Measurements from ENCODE around the gene TCN2. TPM values are rescaled to one million over a fixed set of nuclear protein-coding genes. Genes with fewer than 3 reads are reported as not detected.

Gene TCN2
- total RNA-seq, result 13.8 and 18.5 TPM in 2 replicates

GRCh38 chr22:30606455-30607299 is at the start of gene TCN2:
Gene TCN2 (plus strand): TSS chr22:30607174. CDS start chr22:30607332, 158 bp downstream.

GRCh38 chr22:30574095-30574981 is 32.6 kb upstream of the TCN2 start, which contains the start of gene GAL3ST1:
Gene GAL3ST1 (minus strand): TSS chr22:30574665. CDS start chr22:30557392, 17,273 bp downstream.

GRCh38 chr22:30591588-30592359 is 15.2 kb upstream of the TCN2 start, which contains the start of gene PES1:
Gene PES1 (minus strand): TSS chr22:30591910. CDS start chr22:30591833, 77 bp downstream.

GRCh38 chr22:30635273-30636225 is 28.6 kb downstream of the TCN2 start, which contains the start of gene SLC35E4:
Gene SLC35E4 (plus strand): TSS chr22:30635781. CDS start chr22:30636451, 670 bp downstream.

DNA sequence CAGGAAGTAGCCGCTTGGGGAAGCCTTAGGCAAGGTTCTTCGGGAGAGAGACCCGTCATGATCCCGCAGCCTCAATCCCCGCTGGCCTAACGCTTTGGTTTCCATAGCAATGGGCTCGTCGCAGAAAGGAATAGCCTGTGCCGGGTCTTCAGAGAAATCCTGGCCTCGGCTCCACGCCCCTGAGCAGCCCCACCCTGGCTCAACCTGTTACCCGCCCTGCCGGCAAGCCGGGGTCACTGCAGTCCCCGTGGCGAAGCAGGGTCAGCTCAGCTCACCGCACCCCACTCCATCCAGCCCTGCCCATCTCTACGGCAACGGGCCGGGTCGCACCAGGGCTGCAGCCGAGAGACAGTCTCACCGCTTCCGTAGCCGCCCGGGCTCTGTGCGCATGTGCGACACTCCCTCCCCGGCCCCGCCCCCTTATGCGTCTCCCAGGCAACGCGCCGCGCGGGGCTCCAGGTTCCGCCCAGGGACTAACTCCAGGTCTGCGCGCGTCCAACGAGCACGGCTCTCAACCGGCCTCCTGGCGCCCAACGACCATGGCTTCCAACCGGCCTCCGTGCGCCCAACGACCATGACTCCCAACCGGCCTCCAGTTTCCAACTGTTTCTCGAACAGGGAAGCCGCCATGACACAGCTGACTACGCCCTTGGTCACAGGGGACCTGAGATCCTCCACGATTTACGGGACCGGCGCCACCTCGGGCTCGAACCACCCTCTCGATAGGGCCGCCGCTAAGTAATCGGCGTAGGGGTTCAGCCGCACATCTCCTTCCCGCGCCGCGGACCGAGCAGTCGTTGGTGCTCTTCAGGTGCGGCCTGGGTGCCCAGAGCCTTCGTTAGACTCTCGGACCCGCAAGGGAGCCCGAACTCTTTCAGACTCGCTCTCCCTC is 60.8 kb downstream of the TCN2 start, which contains the start of gene DUSP18:
DUSP18 (minus strand) TSS at position 382 of the 892 bp plus-strand sequence. CDS start 3,872 bp downstream, outside the sequence.

Other genes with a start within 250 kb of the TCN2 start
- gene RNF215, start 219.8 kb upstream of the TCN2 start, total RNA-seq, result 17.5 and 21.7 TPM in 2 replicates
- 16.1 and 16.6 TPM in 2 replicates for gene SEC14L2, start 210.2 kb upstream of the TCN2 start, total RNA-seq
- gene MTFP1, start 181.4 kb upstream of the TCN2 start, total RNA-seq, result 16.6 and 17.4 TPM in 2 replicates
- gene SEC14L3, start 135.2 kb upstream of the TCN2 start, total RNA-seq, result not detected in 2 replicates
- 0.17 TPM in 1 of 2 replicates, not detected in the other for gene SEC14L4, start 101.5 kb upstream of the TCN2 start, total RNA-seq
- under 0.01 TPM in 1 of 2 replicates, not detected in the other for gene SEC14L6, start 60.4 kb upstream of the TCN2 start, total RNA-seq
- gene GAL3ST1, start 32.5 kb upstream of the TCN2 start, total RNA-seq, result under 0.01 TPM in 1 of 2 replicates, not detected in the other
- gene PES1, start 15.3 kb upstream of the TCN2 start, total RNA-seq, result 51.3 and 75.8 TPM in 2 replicates
- 10.5 and 31.3 TPM in 2 replicates for gene SLC35E4, start 28.6 kb downstream of the TCN2 start, total RNA-seq
- gene DUSP18, start 60.7 kb downstream of the TCN2 start, total RNA-seq, result 9.3 and 11.6 TPM in 2 replicates
- 8.6 and 14.9 TPM in 2 replicates for gene OSBP2, start 87.7 kb downstream of the TCN2 start, total RNA-seq

All from dermis lymphatic vessel endothelial cell (primary cell).